ENCODE results near the gene ZBTB14.

GRCh38 chr18:5304232-5304631, 8.7 kb upstream of the ZBTB14 start:
- TF ChIP-seq POLR2A (IDR thresholded peaks at IDR 0.05), result no peak
- TF ChIP-seq, protein P1, sequence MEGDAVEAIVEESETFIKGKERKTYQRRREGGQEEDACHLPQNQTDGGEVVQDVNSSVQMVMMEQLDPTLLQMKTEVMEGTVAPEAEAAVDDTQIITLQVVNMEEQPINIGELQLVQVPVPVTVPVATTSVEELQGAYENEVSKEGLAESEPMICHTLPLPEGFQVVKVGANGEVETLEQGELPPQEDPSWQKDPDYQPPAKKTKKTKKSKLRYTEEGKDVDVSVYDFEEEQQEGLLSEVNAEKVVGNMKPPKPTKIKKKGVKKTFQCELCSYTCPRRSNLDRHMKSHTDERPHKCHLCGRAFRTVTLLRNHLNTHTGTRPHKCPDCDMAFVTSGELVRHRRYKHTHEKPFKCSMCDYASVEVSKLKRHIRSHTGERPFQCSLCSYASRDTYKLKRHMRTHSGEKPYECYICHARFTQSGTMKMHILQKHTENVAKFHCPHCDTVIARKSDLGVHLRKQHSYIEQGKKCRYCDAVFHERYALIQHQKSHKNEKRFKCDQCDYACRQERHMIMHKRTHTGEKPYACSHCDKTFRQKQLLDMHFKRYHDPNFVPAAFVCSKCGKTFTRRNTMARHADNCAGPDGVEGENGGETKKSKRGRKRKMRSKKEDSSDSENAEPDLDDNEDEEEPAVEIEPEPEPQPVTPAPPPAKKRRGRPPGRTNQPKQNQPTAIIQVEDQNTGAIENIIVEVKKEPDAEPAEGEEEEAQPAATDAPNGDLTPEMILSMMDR (IDR thresholded peaks at IDR 0.05), result no peak

All from lower leg skin (tissue), 3 donors.